Measurements from ENCODE around the gene ZNF30. TPM values are rescaled to one million over a fixed set of nuclear protein-coding genes. Genes with fewer than 3 reads are reported as not detected.
"Not testable (repeated sequence)": the region's sequence is repeated elsewhere in the genome, so short reads cannot be mapped to it uniquely, and the experiment has no call there.

ZNF30 gene
- total RNA-seq, 8 experiments from 2014 or later: 4.3 to 8.3 (median 6.9) TPM

DNA sequence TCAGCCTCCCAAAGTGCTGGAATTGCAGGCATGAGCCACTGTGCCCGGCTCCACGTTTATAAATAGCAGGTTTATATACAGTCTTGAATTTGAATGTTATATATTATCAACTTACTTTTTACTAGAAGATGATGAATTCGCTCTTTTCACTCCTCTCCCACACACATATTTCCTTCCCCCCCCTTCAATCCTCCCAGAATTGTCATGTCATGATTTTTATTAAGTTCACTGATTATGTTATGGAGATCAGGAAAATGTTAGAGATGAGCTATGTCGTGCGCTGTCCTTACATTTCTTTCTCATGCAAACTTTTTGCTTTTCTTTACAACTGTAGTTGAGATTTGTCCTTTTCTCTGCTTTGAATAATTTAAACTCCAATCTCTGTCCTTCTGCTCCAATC, 55.6 kb downstream of the ZNF30 start:
- no peak overlapping the region for H3K4me3 ChIP-seq
- ATAC-seq (replicated peaks in 6 of 8): no peak
- in situ Hi-C loops (cut with MboI; ENCODE audit: low pct_unique_long_range_greater_than_20kb in 2 of 9, low sequenced_read_pairs in 9 of 9, unreplicated experiment in 9 of 9): no loop called here
- WGBS, 10 experiments: 33 to 90% (median 71%) methylated on average over 1 to 5 of the region's 5 CpGs; no CpG with 5 or more reads in 1 of the 10 experiments
- H3K4me1 ChIP-seq (replicated peaks in 1 of 2): no peaks in the 10 kb centered on the region
- no peak overlapping the region for H3K27ac ChIP-seq

DNA sequence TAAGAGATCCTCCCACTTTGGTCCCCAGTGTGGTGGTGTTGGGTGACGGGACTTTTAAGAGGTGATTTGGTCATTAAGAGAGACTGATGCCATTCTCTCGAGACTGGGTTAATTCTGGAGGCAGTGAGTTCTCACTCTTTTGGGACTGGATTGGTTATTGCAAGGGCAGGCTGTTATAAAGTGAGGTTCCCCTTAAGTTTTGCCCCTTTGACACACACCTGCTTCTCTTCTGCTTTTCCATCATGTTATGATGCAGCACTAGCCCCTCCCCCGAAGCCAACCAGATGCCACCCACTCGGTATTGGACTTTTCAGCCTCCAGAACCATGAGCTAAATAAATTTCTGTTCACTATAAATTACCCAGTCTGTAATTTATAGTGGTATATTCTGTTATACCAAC, 57.1 kb downstream of the ZNF30 start:
- WGBS, 10 experiments: 13 to 100% (median 90%) methylated on average over 2 to 4 of the region's 4 CpGs; no CpG with 5 or more reads in 1 of the 10 experiments
- no peak for ATAC-seq (replicated peaks in 6 of 8)
- no peak overlapping the region for H3K27ac ChIP-seq
- H3K4me1 ChIP-seq (replicated peaks in 1 of 2): no peaks in the 10 kb centered on the region
- H3K4me3 ChIP-seq: no peak overlapping the region
- in situ Hi-C loops (cut with MboI; ENCODE audit: low pct_unique_long_range_greater_than_20kb in 2 of 9, low sequenced_read_pairs in 9 of 9, unreplicated experiment in 9 of 9): no loop called here

DNA sequence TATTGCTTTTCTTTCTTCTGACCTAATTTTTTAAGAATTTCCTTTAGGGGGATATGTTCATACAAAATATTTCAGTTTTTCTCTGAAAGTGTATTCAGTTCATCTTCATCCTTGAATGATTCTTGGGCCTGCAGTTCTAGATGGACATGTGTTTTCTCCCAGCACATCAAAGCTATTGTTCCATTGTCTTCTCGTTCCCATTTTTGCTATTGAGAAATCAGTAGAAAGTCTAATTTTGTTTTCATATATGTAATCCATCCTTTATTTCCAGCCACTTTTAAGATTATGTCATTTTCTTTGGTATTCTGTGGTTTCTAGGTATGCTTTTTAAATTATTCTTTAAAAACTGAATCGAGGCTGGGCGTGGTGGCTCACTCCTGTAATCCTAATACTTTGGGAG, 57.6 kb downstream of the ZNF30 start:
- ATAC-seq (replicated peaks in 6 of 8): no peak
- Histone ChIP-seq H3K27ac (no peak overlapping the region), H3K4me1 (replicated peaks in 1 of 2) (no peaks in the 10 kb centered on the region), H3K4me3 (no peak overlapping the region)
- in situ Hi-C loops (cut with MboI; ENCODE audit: low pct_unique_long_range_greater_than_20kb in 2 of 9, low sequenced_read_pairs in 9 of 9, unreplicated experiment in 9 of 9): no loop called here
- 22 to 100% (median 87%) methylated on average over 1 to 3 of the region's 3 CpGs; no CpG with 5 or more reads in 2 of the 10 experiments for WGBS, 10 experiments

DNA sequence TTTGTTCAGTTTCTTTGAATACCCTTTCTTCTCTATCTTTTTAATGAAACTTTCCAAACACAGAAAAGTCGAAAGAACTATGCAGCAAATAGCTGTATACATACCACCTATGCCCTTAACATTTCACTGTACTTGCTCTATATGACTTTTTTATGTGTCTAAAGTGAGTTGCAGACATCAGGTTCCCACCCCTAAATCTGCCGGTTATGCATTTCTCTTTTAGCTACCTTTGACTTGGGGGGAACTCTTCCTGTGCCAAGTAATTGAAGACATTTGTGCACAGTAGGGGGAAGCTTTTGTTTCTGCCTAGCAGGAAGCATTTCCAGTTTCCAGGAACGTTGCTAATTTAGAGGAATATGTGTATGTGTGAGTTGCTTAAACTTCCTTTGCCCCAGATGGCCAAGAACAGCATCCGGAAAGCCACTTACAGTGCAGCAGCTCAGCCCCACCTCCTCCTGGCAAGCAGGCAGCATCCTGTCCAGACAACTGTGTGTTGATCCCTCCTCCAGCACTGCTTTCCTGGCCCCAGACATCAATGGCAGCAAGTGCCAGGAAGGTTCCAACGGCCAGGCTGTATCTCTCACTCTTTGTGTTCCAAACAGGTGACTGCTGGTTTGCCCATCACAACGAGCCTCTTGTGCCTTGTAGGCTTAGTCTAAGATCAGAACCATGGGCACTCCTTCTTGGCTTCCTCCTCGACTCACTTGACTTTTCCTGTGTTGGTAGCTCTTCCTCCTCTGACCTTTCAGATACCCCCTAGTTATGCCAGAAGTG, 58.7 kb downstream of the ZNF30 start:
- peak in 4 of 8 experiments; percentile 41 to 93 (median 88) for ATAC-seq (replicated peaks in 6 of 8)
- H3K27ac ChIP-seq: no peak overlapping the region
- in situ Hi-C loops (cut with MboI; ENCODE audit: low pct_unique_long_range_greater_than_20kb in 2 of 9, low sequenced_read_pairs in 9 of 9, unreplicated experiment in 9 of 9): no loop called here
- 3 to 90% (median 27%) methylated on average over 1 to 7 of the region's 7 CpGs for WGBS, 10 experiments
- no peak overlapping the region for H3K4me3 ChIP-seq
- no peaks in the 10 kb centered on the region for H3K4me1 ChIP-seq (replicated peaks in 1 of 2)

DNA sequence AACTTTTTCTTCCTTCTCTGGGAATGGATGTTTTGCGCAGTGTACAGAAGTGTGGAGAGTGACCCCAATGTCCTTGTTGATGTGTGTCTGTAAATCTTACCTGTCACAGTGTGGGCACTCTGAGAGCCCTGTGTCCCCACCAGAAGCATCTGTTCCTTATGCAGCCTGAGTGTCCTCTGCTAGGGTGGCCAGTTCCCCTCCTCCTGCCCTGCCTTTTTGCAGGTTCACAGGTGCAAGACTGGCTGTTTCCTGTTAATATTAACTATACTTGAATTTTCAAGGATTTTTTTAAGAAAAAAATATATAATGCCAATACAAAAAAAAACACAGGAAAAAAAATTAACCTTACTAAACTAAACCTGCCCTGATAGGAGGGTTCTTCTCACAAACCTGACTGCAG, 61.4 kb downstream of the ZNF30 start:
- no peak for ATAC-seq (replicated peaks in 6 of 8)
- no peak overlapping the region for H3K4me3 ChIP-seq
- H3K4me1 ChIP-seq (replicated peaks in 1 of 2): no peaks in the 10 kb centered on the region
- WGBS, 10 experiments: 100% methylated on average over 1 of the region's 1 CpG; no CpG with 5 or more reads in 5 of the 10 experiments
- in situ Hi-C loops (cut with MboI; ENCODE audit: low pct_unique_long_range_greater_than_20kb in 2 of 9, low sequenced_read_pairs in 9 of 9, unreplicated experiment in 9 of 9): no loop called here
- no peak overlapping the region for H3K27ac ChIP-seq

DNA sequence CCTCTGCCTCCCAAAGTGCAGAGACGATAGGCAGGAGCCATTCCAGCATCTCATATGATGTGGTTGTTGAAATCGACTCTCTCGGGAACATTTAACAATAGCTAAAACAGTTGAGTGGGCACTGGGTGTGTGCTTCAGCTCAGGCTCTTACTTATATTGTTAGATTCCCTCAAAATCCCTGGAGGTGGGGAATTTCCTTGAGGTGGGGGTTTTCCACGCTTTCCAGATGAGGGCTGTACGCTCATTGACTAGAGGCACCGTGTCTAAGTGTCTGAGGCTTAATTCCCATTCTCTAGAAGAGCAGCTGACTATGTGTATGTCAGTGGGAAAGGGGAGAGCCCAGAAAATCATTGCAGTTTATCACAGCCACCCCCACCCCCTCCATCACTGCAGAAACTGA, 62.6 kb downstream of the ZNF30 start:
- in situ Hi-C loops (cut with MboI; ENCODE audit: low pct_unique_long_range_greater_than_20kb in 2 of 9, low sequenced_read_pairs in 9 of 9, unreplicated experiment in 9 of 9): no loop called here
- no peaks in the 10 kb centered on the region for H3K4me1 ChIP-seq (replicated peaks in 1 of 2)
- ATAC-seq (replicated peaks in 6 of 8): no peak
- no peak overlapping the region for H3K4me3 ChIP-seq
- no peak overlapping the region for H3K27ac ChIP-seq
- WGBS, 10 experiments: 19 to 87% (median 60%) methylated on average over 1 to 6 of the region's 6 CpGs; no CpG with 5 or more reads in 3 of the 10 experiments

DNA sequence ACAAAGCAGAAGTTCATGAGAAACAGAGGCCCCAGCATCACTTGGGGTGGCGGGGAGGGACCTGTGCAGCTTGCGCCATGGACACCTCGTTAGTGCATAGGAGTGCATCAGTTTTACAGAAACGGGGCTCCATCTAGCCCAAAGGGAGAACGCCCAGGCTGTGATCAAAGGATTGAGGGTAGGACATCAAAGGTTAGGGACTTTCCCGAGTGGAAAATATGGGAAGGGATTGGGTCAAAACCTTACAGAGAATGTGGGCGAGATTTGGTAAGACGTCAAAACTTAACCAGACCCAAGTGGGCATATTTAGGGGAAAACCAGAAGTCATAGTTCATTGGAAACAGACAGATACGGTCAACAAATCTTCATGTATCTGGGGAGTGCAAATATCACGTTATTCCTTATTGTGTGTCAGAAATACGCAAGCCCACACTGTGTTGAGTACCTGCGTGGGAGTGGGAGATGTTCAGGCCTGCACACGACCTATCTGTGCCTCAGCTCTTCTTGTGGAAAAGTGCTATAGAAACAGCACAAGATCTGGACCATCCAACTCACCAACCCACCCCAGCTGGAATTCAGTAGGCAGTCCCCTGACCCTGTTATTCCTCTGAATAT, 64.0 kb downstream of the ZNF30 start:
- H3K4me3 ChIP-seq: no peak overlapping the region
- H3K27ac ChIP-seq: no peak overlapping the region
- H3K4me1 ChIP-seq (replicated peaks in 1 of 2): no peaks in the 10 kb centered on the region
- WGBS, 10 experiments: 20 to 100% (median 79%) methylated on average over 1 to 13 of the region's 13 CpGs; no CpG with 5 or more reads in 2 of the 10 experiments
- ATAC-seq (replicated peaks in 6 of 8): no peak
- in situ Hi-C loops (cut with MboI; ENCODE audit: low pct_unique_long_range_greater_than_20kb in 2 of 9, low sequenced_read_pairs in 9 of 9, unreplicated experiment in 9 of 9): no loop called here

DNA sequence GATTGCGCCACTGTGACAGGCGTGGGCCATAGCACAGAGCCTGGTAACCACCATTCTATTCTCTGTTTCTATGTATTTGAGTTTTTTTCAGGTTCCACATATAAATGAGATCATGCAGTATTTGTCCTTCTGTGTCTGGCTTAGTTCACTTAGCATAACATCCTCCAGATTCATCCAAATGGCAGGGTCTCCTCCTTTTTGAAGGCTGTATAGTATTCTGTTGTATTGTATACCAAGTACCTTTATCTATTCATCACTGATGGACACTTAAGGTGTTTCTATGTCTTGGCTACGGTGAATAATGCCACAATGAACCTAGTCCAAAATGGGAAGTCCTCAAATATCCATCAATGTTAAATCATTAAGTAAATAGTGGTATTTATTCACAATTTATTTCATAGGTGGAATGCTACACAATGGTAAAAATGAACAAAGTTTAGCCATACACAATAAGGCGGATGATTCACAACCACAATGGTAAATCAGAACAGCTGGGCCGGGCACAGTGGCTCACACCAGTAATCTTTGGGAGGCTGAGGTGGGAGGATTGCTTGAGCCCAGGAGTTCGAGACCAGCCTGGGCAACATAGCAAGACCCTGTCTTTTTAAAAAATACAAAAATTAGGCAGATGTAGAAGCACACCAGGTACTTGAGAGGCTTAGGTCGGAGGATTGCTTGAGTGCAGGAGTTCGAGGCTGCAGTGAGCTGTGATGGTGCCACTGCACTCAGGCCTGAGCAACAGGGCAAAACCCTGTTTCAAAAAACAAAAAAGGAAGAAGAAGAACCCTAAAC, 65.0 kb downstream of the ZNF30 start:
- Histone ChIP-seq H3K4me1 (replicated peaks in 1 of 2) (no peaks in the 10 kb centered on the region), H3K4me3 (no peak overlapping the region), H3K27ac (no peak overlapping the region)
- WGBS, 10 experiments: 35 to 89% (median 72%) methylated on average over 1 to 7 of the region's 8 CpGs
- ATAC-seq (replicated peaks in 6 of 8): no peak
- in situ Hi-C loops (cut with MboI; ENCODE audit: low pct_unique_long_range_greater_than_20kb in 2 of 9, low sequenced_read_pairs in 9 of 9, unreplicated experiment in 9 of 9): no loop called here

DNA sequence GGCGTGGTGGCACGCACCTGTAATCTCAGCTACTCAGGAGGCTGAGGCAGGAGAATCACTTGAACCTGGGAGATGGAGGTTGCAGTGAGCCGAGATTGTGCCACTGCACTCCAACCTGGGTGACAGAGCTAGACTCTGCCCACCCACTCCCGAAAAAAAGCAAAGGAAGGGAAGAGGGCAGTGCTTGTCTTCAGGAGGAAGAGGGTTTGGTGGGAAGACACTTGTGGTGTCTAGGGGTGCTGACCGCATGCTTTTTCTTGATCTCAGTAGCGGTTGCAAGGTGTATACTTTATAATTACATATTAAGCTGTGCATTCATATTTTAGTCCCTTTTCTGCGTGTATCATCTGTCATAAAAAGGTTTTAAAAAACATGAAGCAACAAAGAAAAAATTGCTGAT, 65.9 kb downstream of the ZNF30 start:
- H3K4me1 ChIP-seq (replicated peaks in 1 of 2); ATAC-seq (replicated peaks in 6 of 8); in situ Hi-C loops (cut with MboI; ENCODE audit: low pct_unique_long_range_greater_than_20kb in 2 of 9, low sequenced_read_pairs in 9 of 9, unreplicated experiment in 9 of 9); H3K4me3 ChIP-seq; H3K27ac ChIP-seq: not testable (repeated sequence)
- WGBS, 10 experiments: 80 to 100% (median 94%) methylated on average over 1 to 5 of the region's 7 CpGs; no CpG with 5 or more reads in 2 of the 10 experiments

DNA sequence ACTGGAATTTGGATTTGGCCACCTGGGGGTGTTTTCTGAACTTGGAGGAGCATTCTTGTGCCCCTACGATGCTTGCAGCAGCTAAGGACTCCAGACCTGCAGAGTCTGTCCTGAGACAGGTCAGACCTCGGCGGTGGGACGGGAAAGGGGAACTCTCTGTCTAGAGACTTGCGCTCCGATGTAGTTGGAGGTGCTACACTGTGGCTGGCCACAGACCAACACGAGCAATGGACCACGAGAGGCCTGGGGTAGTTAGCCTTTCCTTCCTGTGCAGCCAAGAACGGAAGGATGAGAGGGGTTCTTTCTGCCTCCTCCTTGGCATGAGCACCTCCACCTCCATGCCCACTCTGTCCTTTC, 67.6 kb downstream of the ZNF30 start:
- WGBS, 10 experiments: 20 to 100% (median 90%) methylated on average over 1 to 2 of the region's 9 CpGs; no CpG with 5 or more reads in 7 of the 10 experiments
- in situ Hi-C loops (cut with MboI; ENCODE audit: low pct_unique_long_range_greater_than_20kb in 2 of 9, low sequenced_read_pairs in 9 of 9, unreplicated experiment in 9 of 9): no loop called here

More for the DNA sequence above, 67.6 kb downstream of the ZNF30 start:
- Histone ChIP-seq H3K4me3 (no peak overlapping the region), H3K4me1 (replicated peaks in 1 of 2) (peaks cover 5% of the 10 kb centered on the region in 2 donors), H3K27ac (no peak overlapping the region)
- ATAC-seq (replicated peaks in 6 of 8): no peak

Other genes with a start within 250 kb of the ZNF30 start
- 1 to 10 TPM in 3 of 8 experiments, under 1 TPM in 4, not detected in 1; 0.05 to 2.3 (median 0.47) TPM for gene SCGB2B2, start 249.7 kb upstream of the ZNF30 start, total RNA-seq
- gene ZNF302, start 249.2 kb upstream of the ZNF30 start, total RNA-seq: 10 to 100 TPM; 32.0 to 51.6 (median 43.6) TPM
- gene ZNF181, start 192.7 kb upstream of the ZNF30 start, total RNA-seq: 10 to 100 TPM in 7 of 8 experiments, 1 to 10 TPM in 1; 9.1 to 19.2 (median 14.3) TPM
- gene ZNF599, start 153.7 kb upstream of the ZNF30 start, total RNA-seq: 10 to 100 TPM in 3 of 8 experiments, 1 to 10 TPM in 5; 7.8 to 15.8 (median 9.7) TPM
- gene ZNF792, start 37.3 kb downstream of the ZNF30 start, total RNA-seq: 1 to 10 TPM; 2.4 to 5.2 (median 4.2) TPM
- 10 to 100 TPM in 7 of 8 experiments, 1 to 10 TPM in 1; 2.7 to 93.1 (median 44.5) TPM for gene GRAMD1A, start 73.4 kb downstream of the ZNF30 start, total RNA-seq
- gene SCN1B, start 103.6 kb downstream of the ZNF30 start, total RNA-seq: 1 to 10 TPM in 6 of 8 experiments, under 1 TPM in 2; 0.65 to 7.0 (median 2.1) TPM
- under 1 TPM in 7 of 8 experiments, not detected in 1; 0.09 to 0.95 (median 0.45) TPM for gene HPN, start 114.8 kb downstream of the ZNF30 start, total RNA-seq
- 1 to 10 TPM in 4 of 8 experiments, under 1 TPM in 1, not detected in 3; 0.25 to 2.0 (median 1.1) TPM for gene FXYD3, start 188.9 kb downstream of the ZNF30 start, total RNA-seq
- gene LGI4, start 208.2 kb downstream of the ZNF30 start, total RNA-seq: 1 to 10 TPM in 7 of 8 experiments, under 1 TPM in 1; 0.49 to 3.5 (median 1.7) TPM
- 10 to 100 TPM in 2 of 8 experiments, 1 to 10 TPM in 6; 1.2 to 10.7 (median 3.1) TPM for gene FXYD1, start 211.9 kb downstream of the ZNF30 start, total RNA-seq
- gene FXYD7, start 216.4 kb downstream of the ZNF30 start, total RNA-seq: 10 to 100 TPM in 3 of 8 experiments, 1 to 10 TPM in 3, not detected in 2; 1.1 to 27.8 (median 14.5) TPM
- gene FXYD5, start 227.8 kb downstream of the ZNF30 start, total RNA-seq: 100 to 1,000 TPM in 1 of 8 experiments, 10 to 100 TPM in 5, 1 to 10 TPM in 2; 7.1 to 201 (median 14.7) TPM